NCI-H526 (cell line): Measurements from ENCODE around the gene TOM1L2.

Experiments
- DNase-seq, 2 experiments: peaks; one replicate each; lab custom pipeline; 2025; lab: John Stamatoyannopoulos, UW

The TOM1L2 gene

GRCh38 chr17:17807440-17807839 is 164.8 kb downstream of the TOM1L2 start:
- DNase-seq: no peak

- DNase-seq: no peak
These were observed 165.5 kb downstream of the TOM1L2 start for GRCh38 chr17:17806611-17807274.

- no peak for DNase-seq
These were observed 166.2 kb downstream of the TOM1L2 start for GRCh38 chr17:17806035-17806434.

- DNase-seq: no peak
These were observed 166.6 kb downstream of the TOM1L2 start for GRCh38 chr17:17805575-17805974.

GRCh38 chr17:17804007-17804406 is 168.2 kb downstream of the TOM1L2 start:
- DNase-seq: no peak

- DNase-seq: no peak
These were observed 170.3 kb downstream of the TOM1L2 start for GRCh38 chr17:17801800-17802481.

GRCh38 chr17:17800504-17801021 is 171.6 kb downstream of the TOM1L2 start:
- no peak for DNase-seq

- DNase-seq: no peak
These were observed 173.5 kb downstream of the TOM1L2 start for GRCh38 chr17:17798573-17799255.

GRCh38 chr17:17798010-17798556 is 174.1 kb downstream of the TOM1L2 start:
- DNase-seq: no peak

- DNase-seq: no peak
These were observed 174.9 kb downstream of the TOM1L2 start for GRCh38 chr17:17797119-17797809.

GRCh38 chr17:17796787-17797061 is 175.5 kb downstream of the TOM1L2 start:
- DNase-seq: no peak

GRCh38 chr17:17795946-17796786 is 176.0 kb downstream of the TOM1L2 start:
- no peak for DNase-seq

- no peak for DNase-seq
These were observed 176.9 kb downstream of the TOM1L2 start for GRCh38 chr17:17795296-17795695.

GRCh38 chr17:17794382-17794781 is 177.8 kb downstream of the TOM1L2 start:
- no peak for DNase-seq
